Cardiac fibroblast (primary cell): ENCODE results near the gene RAC3.

Source experiments
- DNase-seq, 2 donors: peaks; one replicate each; pipeline versions ENCODE4 v3.0.0 to v3.0.0-alpha.2; 2010; ENCODE audit warnings: low read depth in 2 of 2
- H3K4me3 ChIP-seq, 2 donors: replicated peaks in 1 of 2; 1 replicate in 1 of 2; 2 replicates in 1 of 2; pipeline ENCODE4 v1.5.1; 2011; ENCODE audit warnings: low read depth in 2 of 2, low read length in 2 of 2, mild to moderate bottlenecking in 2 of 2, moderate library complexity in 1 of 2
- CTCF ChIP-seq: IDR thresholded peaks from one replicate; pipeline ENCODE4 v1.5.1; 2011; ENCODE audit warnings: low read depth, mild to moderate bottlenecking, low read length, inconsistent platforms

Gene RAC3

GRCh38 chr17:82013772-82014321 is 17.6 kb upstream of the RAC3 start:
- TF ChIP-seq CTCF, result no peak
- DNase-seq, result no peak
- H3K4me3 ChIP-seq, result no peak overlapping the region

GRCh38 chr17:82014432-82014831 is 17.0 kb upstream of the RAC3 start:
- DNase-seq, result no peak
- TF ChIP-seq CTCF, result no peak
- no peak overlapping the region for H3K4me3 ChIP-seq

- no peak for DNase-seq
- TF ChIP-seq CTCF, result no peak
- no peak overlapping the region for H3K4me3 ChIP-seq
These were observed 16.5 kb upstream of the RAC3 start for GRCh38 chr17:82014971-82015310.

- H3K4me3 ChIP-seq, result no peak overlapping the region
- TF ChIP-seq CTCF, result no peak
- no peak for DNase-seq
These were observed 16.0 kb upstream of the RAC3 start for GRCh38 chr17:82015311-82015971.

GRCh38 chr17:82016061-82016874 is 15.2 kb upstream of the RAC3 start:
- H3K4me3 ChIP-seq, result no peak overlapping the region
- no peak for DNase-seq
- no peak for TF ChIP-seq CTCF

GRCh38 chr17:82016875-82017459 is 14.5 kb upstream of the RAC3 start:
- TF ChIP-seq CTCF, result no peak

More at GRCh38 chr17:82016875-82017459, 14.5 kb upstream of the RAC3 start:
- DNase-seq, result no peak
- no peak overlapping the region for H3K4me3 ChIP-seq
